Cerebellar cortex (tissue), 1 donor: ENCODE measurements around the gene SYCP2.
A peak's percentile ranks its signal among the peaks of the same experiment; 100 is the strongest.
"Not testable (repeated sequence)": the region's sequence is repeated elsewhere in the genome, so short reads cannot be mapped to it uniquely, and the experiment has no call there.

ENCODE experiments used
- DNase-seq: peaks from one replicate; pipeline ENCODE4 v3.0.0-alpha.2; 2015; ENCODE audit warnings: low spot score

SYCP2 gene, protein sequence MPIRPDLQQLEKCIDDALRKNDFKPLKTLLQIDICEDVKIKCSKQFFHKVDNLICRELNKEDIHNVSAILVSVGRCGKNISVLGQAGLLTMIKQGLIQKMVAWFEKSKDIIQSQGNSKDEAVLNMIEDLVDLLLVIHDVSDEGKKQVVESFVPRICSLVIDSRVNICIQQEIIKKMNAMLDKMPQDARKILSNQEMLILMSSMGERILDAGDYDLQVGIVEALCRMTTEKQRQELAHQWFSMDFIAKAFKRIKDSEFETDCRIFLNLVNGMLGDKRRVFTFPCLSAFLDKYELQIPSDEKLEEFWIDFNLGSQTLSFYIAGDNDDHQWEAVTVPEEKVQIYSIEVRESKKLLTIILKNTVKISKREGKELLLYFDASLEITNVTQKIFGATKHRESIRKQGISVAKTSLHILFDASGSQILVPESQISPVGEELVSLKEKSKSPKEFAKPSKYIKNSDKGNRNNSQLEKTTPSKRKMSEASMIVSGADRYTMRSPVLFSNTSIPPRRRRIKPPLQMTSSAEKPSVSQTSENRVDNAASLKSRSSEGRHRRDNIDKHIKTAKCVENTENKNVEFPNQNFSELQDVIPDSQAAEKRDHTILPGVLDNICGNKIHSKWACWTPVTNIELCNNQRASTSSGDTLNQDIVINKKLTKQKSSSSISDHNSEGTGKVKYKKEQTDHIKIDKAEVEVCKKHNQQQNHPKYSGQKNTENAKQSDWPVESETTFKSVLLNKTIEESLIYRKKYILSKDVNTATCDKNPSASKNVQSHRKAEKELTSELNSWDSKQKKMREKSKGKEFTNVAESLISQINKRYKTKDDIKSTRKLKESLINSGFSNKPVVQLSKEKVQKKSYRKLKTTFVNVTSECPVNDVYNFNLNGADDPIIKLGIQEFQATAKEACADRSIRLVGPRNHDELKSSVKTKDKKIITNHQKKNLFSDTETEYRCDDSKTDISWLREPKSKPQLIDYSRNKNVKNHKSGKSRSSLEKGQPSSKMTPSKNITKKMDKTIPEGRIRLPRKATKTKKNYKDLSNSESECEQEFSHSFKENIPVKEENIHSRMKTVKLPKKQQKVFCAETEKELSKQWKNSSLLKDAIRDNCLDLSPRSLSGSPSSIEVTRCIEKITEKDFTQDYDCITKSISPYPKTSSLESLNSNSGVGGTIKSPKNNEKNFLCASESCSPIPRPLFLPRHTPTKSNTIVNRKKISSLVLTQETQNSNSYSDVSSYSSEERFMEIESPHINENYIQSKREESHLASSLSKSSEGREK (N-terminal part only)

GRCh38 chr20:59933296-59933848 lies at the start of gene SYCP2:
TSS of gene SYCP2 (minus strand) at chr20:59933637. CDS start at chr20:59922413, 11,224 bp downstream.
- no peak for DNase-seq

GRCh38 chr20:59983076-59983475 lies 49.6 kb upstream of the SYCP2 start:
- no peak for DNase-seq

DNA sequence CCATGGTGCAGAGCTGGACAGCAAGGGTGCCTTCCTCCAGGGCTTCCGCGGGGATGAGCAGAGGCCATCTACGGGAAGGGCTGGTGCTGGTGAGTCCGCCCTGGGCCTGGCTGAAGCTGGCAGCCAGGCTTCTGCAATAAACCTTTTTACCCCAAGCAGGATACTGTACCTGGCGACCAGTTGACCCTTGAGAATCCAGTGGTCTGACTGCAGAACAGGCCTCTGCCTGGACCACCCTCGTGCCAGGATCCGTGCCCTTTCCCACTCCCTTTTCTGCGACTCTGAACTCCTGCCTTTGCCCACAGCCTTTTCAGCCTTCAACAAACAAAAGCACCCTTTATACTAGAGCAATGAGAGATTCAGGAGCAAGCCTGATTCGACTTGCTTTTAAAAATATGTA lies 43.6 kb upstream of the SYCP2 start:
- DNase-seq, result no peak

DNA sequence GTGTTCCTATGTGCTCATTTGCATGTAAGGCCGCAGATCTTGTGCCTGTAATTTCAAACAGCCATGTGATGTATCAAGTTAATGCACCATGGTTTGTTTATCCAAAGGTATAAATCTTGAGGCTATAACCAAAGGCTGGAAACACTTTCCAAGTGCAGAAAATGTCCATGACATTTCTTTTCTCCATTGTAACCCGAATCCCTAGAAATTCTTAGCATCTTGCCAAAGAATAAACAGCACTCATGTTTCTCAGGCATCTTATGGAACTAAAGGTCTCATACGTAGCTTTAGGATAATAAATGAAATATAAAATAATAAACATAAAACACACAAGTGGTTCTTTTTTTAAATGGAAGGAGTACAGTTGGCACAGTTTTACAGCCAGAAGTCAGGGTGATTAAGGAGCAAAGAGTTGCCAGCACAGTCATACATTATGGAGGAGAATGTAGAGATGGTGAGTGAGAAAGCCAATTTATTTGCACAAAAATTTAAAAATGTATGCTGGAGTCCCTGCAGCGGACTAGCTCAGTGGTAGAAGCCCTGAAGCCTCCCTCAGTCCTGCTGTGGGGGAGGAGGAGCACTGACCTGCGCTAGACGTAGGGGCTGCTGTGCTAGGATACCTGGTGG lies 42.8 kb upstream of the SYCP2 start:
- no peak for DNase-seq

GRCh38 chr20:59972037-59972801 lies 38.8 kb upstream of the SYCP2 start:
- DNase-seq, result no peak

DNA sequence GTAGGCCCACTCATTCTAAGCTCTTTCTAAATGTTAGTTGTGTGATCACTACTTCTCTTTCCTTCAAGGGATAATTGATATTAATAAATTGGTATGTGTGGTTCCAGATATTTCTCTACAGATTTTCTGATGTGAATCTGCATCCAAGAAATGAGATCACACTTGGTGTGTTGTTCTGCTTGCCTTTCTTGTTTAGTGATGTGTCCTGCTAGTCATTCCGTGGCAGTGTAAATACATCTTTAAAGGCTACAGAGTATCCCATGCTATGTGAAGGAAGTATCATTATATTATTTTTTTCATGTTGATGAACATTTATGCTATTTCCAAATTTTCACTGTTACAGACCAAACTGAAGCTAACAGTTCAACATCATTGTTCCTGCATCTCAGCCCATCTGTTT lies 38.0 kb upstream of the SYCP2 start:
- no peak for DNase-seq

GRCh38 chr20:59966428-59966827 lies 33.0 kb upstream of the SYCP2 start:
- no peak for DNase-seq

DNA sequence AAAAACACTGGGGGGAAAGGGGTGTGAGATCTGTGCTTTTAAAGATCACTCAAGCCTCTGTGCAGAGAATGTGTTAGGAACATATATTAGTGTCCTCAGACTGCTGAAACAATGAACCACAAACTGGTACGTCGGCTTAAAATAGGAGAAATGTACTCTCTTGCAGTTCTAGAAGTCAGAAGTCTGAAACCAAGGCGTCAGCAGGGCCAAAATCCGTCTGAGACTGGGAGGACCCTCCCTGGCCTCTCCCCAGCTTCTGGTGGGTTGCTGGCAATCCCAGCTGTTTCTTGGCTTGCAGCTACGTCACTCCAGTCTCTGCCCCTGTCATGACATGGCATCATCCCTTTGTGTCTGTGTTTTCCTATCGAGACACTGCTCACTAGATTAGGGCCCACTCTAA lies 28.7 kb upstream of the SYCP2 start:
- DNase-seq, result no peak

DNA sequence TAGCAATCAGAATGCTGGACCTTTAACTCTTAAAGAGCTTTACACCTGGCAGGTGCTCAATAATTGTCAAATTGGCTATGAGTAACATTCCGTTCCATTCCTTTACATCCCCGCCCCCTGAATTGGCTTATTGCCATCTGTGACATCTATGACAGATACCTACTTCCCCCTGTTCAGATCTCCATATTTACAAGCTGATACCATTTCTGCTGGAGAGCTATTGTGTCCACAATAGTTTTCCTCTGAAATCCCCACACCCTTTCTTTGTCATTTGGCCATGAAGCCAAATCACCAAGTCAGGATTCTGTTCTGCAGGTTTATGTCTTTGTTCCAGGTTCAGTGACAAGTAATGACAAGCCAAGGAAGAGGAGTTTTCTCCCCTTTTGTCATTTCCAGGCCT lies 28.0 kb upstream of the SYCP2 start:
- no peak for DNase-seq

DNA sequence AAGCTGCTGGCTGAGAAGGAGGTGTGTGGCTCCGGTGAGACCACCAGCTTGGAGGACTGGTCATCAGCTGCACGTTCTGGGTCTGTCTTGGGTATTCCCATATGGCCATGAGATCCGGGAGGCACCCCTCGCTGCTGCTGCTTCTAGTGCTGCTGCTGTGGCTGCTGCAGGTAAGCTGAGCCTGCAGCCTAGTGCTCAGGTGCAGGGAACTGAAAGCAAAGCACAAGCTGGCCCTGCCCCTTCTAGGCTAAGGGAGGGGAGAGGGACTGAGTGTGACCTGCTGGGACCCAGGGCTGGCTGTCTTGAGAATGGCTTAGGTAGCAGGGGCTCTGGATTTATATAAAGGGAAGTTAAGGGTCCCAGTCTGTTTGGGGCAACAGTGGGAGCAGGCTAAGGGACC lies 25.2 kb upstream of the SYCP2 start:
- no peak for DNase-seq

- DNase-seq, result no peak
These were observed 24.7 kb upstream of the SYCP2 start, which contains the start of gene CDH26 for GRCh38 chr20:59958123-59958522. TSS of gene CDH26 (plus strand) at chr20:59958423. CDS start at chr20:59958727, 304 bp downstream.

GRCh38 chr20:59957568-59957967 lies 24.1 kb upstream of the SYCP2 start:
- DNase-seq, result not testable (repeated sequence)

DNA sequence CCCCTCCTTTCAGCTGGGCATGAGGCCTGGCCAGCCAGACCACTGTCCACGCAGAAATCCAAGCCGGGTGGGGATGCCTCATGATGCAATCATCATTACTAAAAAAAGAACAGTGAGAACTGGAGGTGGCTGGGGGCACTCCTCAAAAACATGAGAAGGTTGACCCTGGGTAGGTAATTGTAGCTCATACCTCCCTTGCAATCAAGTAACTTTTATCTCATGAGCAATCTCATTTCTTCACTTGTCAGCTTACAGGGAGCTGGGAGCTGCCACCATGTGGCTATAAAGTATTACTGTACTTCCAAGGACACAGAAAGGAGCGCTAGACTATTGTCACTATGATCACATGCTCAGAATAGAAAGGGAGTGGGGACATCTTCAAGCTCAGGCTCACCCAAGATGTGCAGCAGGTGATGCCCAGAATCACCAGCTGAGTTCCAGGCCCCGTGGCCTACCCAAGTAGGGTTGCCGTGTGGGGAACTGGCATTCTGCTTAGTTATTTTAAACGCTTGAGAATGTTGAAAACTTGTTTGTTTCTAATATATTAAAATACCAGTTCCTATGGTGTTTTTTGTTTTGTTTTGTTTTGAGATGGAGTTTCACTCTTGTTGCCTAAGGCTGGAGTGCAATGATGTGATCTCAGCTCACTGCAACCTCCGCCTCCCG lies 21.8 kb upstream of the SYCP2 start:
- no peak for DNase-seq

- no peak for DNase-seq
These were observed 21.3 kb upstream of the SYCP2 start for GRCh38 chr20:59954718-59955117.

DNA sequence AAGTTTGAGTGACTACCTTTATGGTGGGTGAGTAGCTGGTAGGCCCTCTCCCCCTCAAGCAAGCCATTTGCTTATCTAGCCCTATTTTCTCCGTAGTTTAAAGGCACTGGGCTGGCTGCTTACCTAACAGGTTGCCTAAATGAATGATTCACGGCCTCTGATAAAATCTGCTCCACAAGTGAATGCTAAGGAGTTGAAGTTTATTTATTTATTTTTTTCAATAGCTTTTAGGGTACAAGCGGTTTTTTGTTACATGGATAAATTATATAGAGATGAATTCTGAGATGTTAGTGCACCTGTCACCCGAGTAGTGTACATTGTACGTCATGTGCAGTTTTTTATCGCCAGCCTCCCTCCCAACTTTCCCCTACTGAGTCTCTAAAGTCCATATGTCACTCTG lies 16.5 kb upstream of the SYCP2 start:
- DNase-seq, result no peak

GRCh38 chr20:59948828-59949720 lies 15.6 kb upstream of the SYCP2 start:
- DNase-seq, result peak; percentile 67

GRCh38 chr20:59948212-59948611 lies 14.8 kb upstream of the SYCP2 start:
- DNase-seq, result no peak

GRCh38 chr20:59947376-59947775 lies 13.9 kb upstream of the SYCP2 start:
- no peak for DNase-seq

GRCh38 chr20:59945731-59946130 lies 12.3 kb upstream of the SYCP2 start:
- no peak for DNase-seq
